HepG2 (cell line): ENCODE measurements around the gene STK11. TPM values are rescaled to one million over a fixed set of nuclear protein-coding genes. Genes with fewer than 3 reads are reported as not detected.

Experiments used
- ADNP ChIP-seq: sonication (generic); formaldehyde crosslinking; IDR thresholded peaks from 2 replicates; pipeline ENCODE4 v1.4.0; 2020; ENCODE audit warnings: missing genetic modification reagents
- ATF7 ChIP-seq, 2 experiments: fragments of 450-650 bp in 1 of 2; sonication (generic) in 1 of 2; formaldehyde crosslinking in 1 of 2; IDR thresholded peaks; 2 replicates each; pipeline versions ENCODE4 v1.4.0 to v1.6.1; 2016 to 2020; ENCODE audit warnings: antibody characterized with exemption in 1 of 2, mild to moderate bottlenecking in 1 of 2, missing genetic modification reagents in 1 of 2
- CC2D1A ChIP-seq: sonication (generic); formaldehyde crosslinking; IDR thresholded peaks from 2 replicates; pipeline ENCODE4 v1.8.1; 2023; ENCODE audit warnings: mild to moderate bottlenecking, missing genetic modification reagents
- CEBPZ ChIP-seq: IDR thresholded peaks from 2 replicates; pipeline ENCODE4 v1.6.1; 2012; ENCODE audit warnings: low read length, improper control_type of control experiment
- FOXO1 ChIP-seq: sonication (generic); formaldehyde crosslinking; IDR thresholded peaks from 2 replicates; pipeline ENCODE4 v1.4.0; 2020; ENCODE audit warnings: missing genetic modification reagents
- HNF4G ChIP-seq, 2 experiments: sonication (generic) in 1 of 2; formaldehyde crosslinking in 1 of 2; IDR thresholded peaks; 2 replicates each; pipeline versions ENCODE4 v1.4.0 to v1.6.1; 2011 to 2020; ENCODE audit warnings: borderline replicate concordance in 2 of 2, low read depth in 2 of 2, mild to moderate bottlenecking in 2 of 2, low read length in 1 of 2, missing genetic modification reagents in 1 of 2, moderate library complexity in 1 of 2
- KLF12 ChIP-seq: sonication (generic); formaldehyde crosslinking; IDR thresholded peaks from 2 replicates; pipeline ENCODE4 v1.4.0; 2020; ENCODE audit warnings: missing genetic modification reagents, borderline replicate concordance
- MIXL1 ChIP-seq: IDR thresholded peaks from 2 replicates; pipeline ENCODE4 v1.6.1; 2016
- NFYB ChIP-seq: sonication (generic); formaldehyde crosslinking; IDR thresholded peaks from 2 replicates; pipeline ENCODE4 v1.4.0; 2020; ENCODE audit warnings: missing genetic modification reagents
- PBX3 ChIP-seq: sonication (generic); formaldehyde crosslinking; IDR thresholded peaks from 2 replicates; pipeline ENCODE4 v1.8.1; 2023; ENCODE audit warnings: missing genetic modification reagents, inconsistent platforms, borderline replicate concordance
- SRSF1 ChIP-seq: fragments of 200-400 bp; formaldehyde crosslinking; optimal IDR thresholded peaks from 2 replicates; pipeline ENCODE3; 2017; ENCODE audit warnings: mild to moderate bottlenecking, low read depth, low read length, moderate library complexity
- TBP ChIP-seq: sonication (generic); formaldehyde crosslinking; IDR thresholded peaks from 2 replicates; pipeline ENCODE4 v1.5.0; 2020; ENCODE audit warnings: missing genetic modification reagents
- TGIF2 ChIP-seq: IDR thresholded peaks from 2 replicates; pipeline ENCODE4 v1.6.1; 2016; ENCODE audit warnings: control low read depth, missing compliant biosample characterization
- THAP11 ChIP-seq: IDR thresholded peaks from 2 replicates; pipeline ENCODE4 v1.6.1; 2016; ENCODE audit warnings: missing biosample characterization, missing genetic modification reagents
- THRA ChIP-seq: sonication (generic); formaldehyde crosslinking; IDR thresholded peaks from 2 replicates; pipeline ENCODE4 v1.4.0; 2020; ENCODE audit warnings: missing genetic modification reagents, borderline replicate concordance
- ZBTB46 ChIP-seq: sonication (generic); formaldehyde crosslinking; IDR thresholded peaks from 2 replicates; pipeline ENCODE4 v1.4.0; 2020; ENCODE audit warnings: mild to moderate bottlenecking, missing genetic modification reagents, borderline replicate concordance
- ZNF704 ChIP-seq: sonication (generic); formaldehyde crosslinking; IDR thresholded peaks from 2 replicates; pipeline ENCODE4 v1.8.1; 2023; ENCODE audit warnings: mild to moderate bottlenecking, inconsistent platforms, moderate library complexity, missing genetic modification reagents, borderline replicate concordance
- ZNF75D ChIP-seq: sonication (generic); formaldehyde crosslinking; IDR thresholded peaks from 2 replicates; pipeline ENCODE4 v1.8.1; 2023; ENCODE audit warnings: missing genetic modification reagents, mild to moderate bottlenecking, borderline replicate concordance
- ZNF850 ChIP-seq: sonication (generic); formaldehyde crosslinking; conservative IDR thresholded peaks from 2 replicates; pipeline ENCODE4 v1.9.0; 2021; ENCODE audit warnings: mild to moderate bottlenecking, missing genetic modification reagents
- polyA plus RNA-seq, 8 experiments: library from polyadenylated mRNA; depleted of rRNA in 3 of 8; stranded (reverse) in 7 of 8; unstranded in 1 of 8; fragments of >200 nt; fragmentation: Illumina TruSeq in 4 of 8; extraction: Trizol in 4 of 8; gene quantifications; 2 replicates each; pipeline versions ENCODE4 v1.2.1 to v1.2.3, GENCODE V29; 2011 to 2016; ENCODE audit warnings: low read depth in 4 of 8, missing spikeins in 1 of 8, mixed read lengths in 1 of 8; ENCODE audit not compliant: insufficient read depth in 1 of 8
- total RNA-seq, 5 experiments: library from RNA; depleted of rRNA; stranded (reverse); fragments of >200 nt; fragmentation: Illumina TruSeq; extraction: Trizol; gene quantifications; 2 replicates each; pipeline ENCODE4 v1.2.3, GENCODE V29; 2016; ENCODE audit warnings: low read depth in 1 of 5

STK11 gene
- total and polyA plus RNA-seq, 2 of the 13 experiments (the other 11 are each of a cell fraction or from before 2014, with no cell fraction given): 27.5 to 43.6 TPM

- TF ChIP-seq TBP (no peak), CC2D1A (CRISPR knock-in tag) (no peak), ZNF850 (no peak), HNF4G (IDR thresholded peaks at IDR 0.05; ENCODE audit: borderline replicate concordance, low read depth, low read length) (no peak), HNF4G (CRISPR knock-in tag; IDR thresholded peaks at IDR 0.05; ENCODE audit: borderline replicate concordance, low read depth) (no peak), TGIF2 (CRISPR knock-in tag) (no peak), ATF7 (IDR thresholded peaks at IDR 0.05) (no peak), ATF7 (CRISPR knock-in tag; IDR thresholded peaks at IDR 0.05) (no peak), ZBTB46 (CRISPR knock-in tag) (no peak), KLF12 (CRISPR knock-in tag) (0 out of 2 replicates have a peak, but pooled peaks have one; percentile 56), SRSF1 (no peak), MIXL1 (CRISPR knock-in tag) (no peak), THAP11 (CRISPR knock-in tag) (peak; percentile 83), PBX3 (CRISPR knock-in tag) (no peak), THRA (CRISPR knock-in tag) (no peak), CEBPZ (no peak), NFYB (CRISPR knock-in tag) (peak; percentile 24; the same call in 1 of the 2 replicates), FOXO1 (CRISPR knock-in tag) (no peak), ZNF704 (CRISPR knock-in tag) (no peak), ZNF75D (CRISPR knock-in tag) (no peak), ADNP (CRISPR knock-in tag) (peak; percentile 89)
These were observed 31.5 kb upstream of the STK11 start, which contains the start of gene SBNO2 (continued) for GRCh38 chr19:1173845-1174809.
